ENCODE results near the gene EIF4E.
"Not testable (repeated sequence)": the region's sequence is repeated elsewhere in the genome, so short reads cannot be mapped to it uniquely, and the experiment has no call there.

Gene EIF4E

GRCh38 chr4:98928505-98929340 lies at the start of gene EIF4E:
Gene EIF4E, minus strand, starts transcription at chr4:98929133. Its CDS starts 21 bp downstream, at chr4:98929112.
- DNase-seq = peak; percentile 99

GRCh38 chr4:98977557-98977956 lies 48.6 kb upstream of the EIF4E start:
- no peak for DNase-seq

- no peak for DNase-seq
Observed at GRCh38 chr4:98976716-98977115, 47.8 kb upstream of the EIF4E start.

GRCh38 chr4:98969878-98970785 lies 41.2 kb upstream of the EIF4E start:
- no peak for DNase-seq

- no peak for DNase-seq
Observed at GRCh38 chr4:98967786-98968329, 38.9 kb upstream of the EIF4E start.

GRCh38 chr4:98966926-98967325 lies 38.0 kb upstream of the EIF4E start:
- DNase-seq = no peak

- DNase-seq = no peak
Observed at GRCh38 chr4:98963538-98964433, 34.9 kb upstream of the EIF4E start.

- DNase-seq = no peak
Observed at GRCh38 chr4:98961770-98962169, 32.8 kb upstream of the EIF4E start.

- no peak for DNase-seq
Observed at GRCh38 chr4:98959411-98959810, 30.5 kb upstream of the EIF4E start.

GRCh38 chr4:98958065-98958464 lies 29.1 kb upstream of the EIF4E start:
- DNase-seq = no peak

- no peak for DNase-seq
Observed at GRCh38 chr4:98955229-98955628, 26.3 kb upstream of the EIF4E start.

GRCh38 chr4:98951710-98952109 lies 22.8 kb upstream of the EIF4E start:
- no peak for DNase-seq

GRCh38 chr4:98950925-98951324 lies 22.0 kb upstream of the EIF4E start:
- no peak for DNase-seq

GRCh38 chr4:98946359-98946758 lies 17.4 kb upstream of the EIF4E start:
- no peak for DNase-seq

GRCh38 chr4:98945297-98945850 lies 16.4 kb upstream of the EIF4E start:
- no peak for DNase-seq

- peak; percentile 46 for DNase-seq
Observed at GRCh38 chr4:98939892-98940298, 11.0 kb upstream of the EIF4E start.

GRCh38 chr4:98939438-98939837 lies 10.5 kb upstream of the EIF4E start:
- DNase-seq = no peak

GRCh38 chr4:98937986-98938720 lies 9.2 kb upstream of the EIF4E start:
- DNase-seq = no peak

GRCh38 chr4:98935633-98936032 lies 6.7 kb upstream of the EIF4E start:
- DNase-seq = no peak

GRCh38 chr4:98934851-98935250 lies 5.9 kb upstream of the EIF4E start:
- DNase-seq = not testable (repeated sequence)

GRCh38 chr4:98932539-98932938 lies 3.6 kb upstream of the EIF4E start:
- no peak for DNase-seq
